HG03039 (cell line): Measurements from ENCODE around the gene EFEMP1.
"Not testable (repeated sequence)": the region's sequence is repeated elsewhere in the genome, so short reads cannot be mapped to it uniquely, and the experiment has no call there.

Experiments
- ATAC-seq: cut with Tn5 transposase; IDR thresholded peaks from one replicate; pipeline ENCODE4 v1.9.1; 2021; ENCODE audit warnings: mild to moderate bottlenecking, moderate library complexity; ENCODE audit not compliant: unreplicated experiment

The EFEMP1 gene

DNA sequence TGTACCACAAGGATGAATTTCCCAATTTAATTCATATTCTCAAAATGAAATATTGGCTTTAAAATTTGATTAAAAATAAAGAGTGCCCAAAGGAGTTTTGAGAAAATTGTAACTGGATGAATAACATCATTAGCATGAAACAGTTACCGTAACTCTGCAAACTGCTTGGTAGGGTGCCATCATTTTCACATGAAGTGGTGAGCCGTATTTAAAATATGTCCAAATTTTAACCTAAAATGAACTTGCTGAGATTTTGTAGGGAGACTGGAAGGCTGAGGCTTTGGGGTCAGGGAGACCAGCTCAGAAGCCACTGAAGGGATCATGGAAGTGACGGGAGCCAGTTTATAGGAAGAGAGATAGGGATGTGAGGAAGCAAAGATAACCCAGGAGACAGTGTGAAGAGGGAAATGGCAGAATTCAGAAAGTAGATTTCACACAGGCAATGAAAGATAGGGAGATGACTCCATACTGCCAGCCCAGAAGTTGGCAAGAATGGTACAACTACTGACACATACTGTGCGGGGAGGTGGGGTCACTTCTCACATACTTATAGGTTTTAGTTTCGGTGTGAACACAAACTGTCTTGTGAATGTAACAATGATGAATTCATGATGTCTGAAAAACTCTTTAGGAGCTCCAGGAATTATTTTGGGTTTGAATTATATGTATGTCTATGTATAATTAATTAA lies 53.8 kb downstream of the EFEMP1 start:
- no peak for ATAC-seq

DNA sequence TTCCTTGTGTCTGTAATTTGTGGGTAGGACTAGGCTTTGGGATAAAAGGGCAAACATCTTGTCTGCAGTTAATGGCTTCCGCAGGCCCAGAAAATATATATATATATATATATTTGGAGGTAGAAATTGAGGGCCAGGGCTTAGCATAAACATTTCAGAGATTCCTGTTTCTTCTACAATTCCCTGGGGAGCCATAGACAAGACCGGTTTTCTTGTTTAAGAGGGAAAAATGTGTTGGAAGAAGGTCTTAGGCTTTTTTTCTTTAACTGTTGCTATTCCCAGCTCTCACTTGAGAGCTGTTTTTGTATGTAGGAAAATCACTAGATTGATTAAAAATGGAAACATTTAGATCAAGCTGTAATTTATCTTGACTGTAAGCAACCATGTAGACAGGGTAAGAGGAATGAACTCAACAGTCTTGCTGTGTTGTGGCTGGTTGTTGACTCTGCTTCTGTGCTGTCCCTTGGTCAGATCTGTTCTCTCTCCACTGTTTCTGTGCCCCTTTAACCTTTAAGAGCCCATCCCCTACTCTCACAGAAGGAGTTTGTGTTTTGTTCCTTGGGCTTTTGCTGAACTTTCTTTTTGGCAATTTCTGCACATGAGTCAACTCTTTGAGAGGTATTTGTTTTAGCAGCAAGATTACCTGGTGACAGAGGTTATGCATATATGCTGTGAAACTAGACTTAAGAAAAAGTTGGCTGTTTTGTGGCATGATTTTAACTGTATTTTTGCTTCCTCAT lies 58.3 kb downstream of the EFEMP1 start:
- no peak for ATAC-seq

DNA sequence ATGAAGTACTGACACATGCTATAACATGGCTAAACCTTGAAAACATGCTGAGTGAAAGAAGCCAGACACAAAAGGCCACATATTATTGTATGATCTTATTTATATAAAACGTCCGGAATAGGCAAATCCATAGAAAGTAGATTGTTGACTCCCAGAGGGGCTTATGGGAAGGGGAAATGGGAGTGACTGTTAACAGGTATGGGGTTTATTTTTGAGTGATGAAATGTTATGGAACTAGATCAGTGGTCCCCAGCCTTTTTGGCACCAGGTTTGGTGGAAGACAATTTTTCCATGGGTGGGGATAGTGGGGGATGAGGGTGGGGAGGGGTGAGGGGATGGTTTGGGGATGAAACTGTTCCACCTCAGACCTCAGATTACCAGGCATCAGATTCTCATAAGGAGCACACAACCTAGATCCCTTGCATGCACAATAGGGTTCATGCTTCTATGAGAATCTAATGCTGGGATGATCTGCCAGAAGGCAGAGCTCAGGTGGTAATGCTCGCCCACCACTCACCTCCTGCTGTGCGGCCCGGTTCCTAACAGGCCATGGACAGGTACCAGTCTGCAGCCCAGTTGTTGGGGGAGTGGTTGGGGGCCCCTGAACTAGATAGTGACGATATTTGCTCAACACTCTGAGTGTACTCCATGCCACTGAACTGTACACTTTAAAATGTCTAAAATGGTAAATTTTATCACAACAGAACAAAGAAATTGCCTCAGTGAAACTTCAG lies 59.1 kb downstream of the EFEMP1 start:
- ATAC-seq = no peak

DNA sequence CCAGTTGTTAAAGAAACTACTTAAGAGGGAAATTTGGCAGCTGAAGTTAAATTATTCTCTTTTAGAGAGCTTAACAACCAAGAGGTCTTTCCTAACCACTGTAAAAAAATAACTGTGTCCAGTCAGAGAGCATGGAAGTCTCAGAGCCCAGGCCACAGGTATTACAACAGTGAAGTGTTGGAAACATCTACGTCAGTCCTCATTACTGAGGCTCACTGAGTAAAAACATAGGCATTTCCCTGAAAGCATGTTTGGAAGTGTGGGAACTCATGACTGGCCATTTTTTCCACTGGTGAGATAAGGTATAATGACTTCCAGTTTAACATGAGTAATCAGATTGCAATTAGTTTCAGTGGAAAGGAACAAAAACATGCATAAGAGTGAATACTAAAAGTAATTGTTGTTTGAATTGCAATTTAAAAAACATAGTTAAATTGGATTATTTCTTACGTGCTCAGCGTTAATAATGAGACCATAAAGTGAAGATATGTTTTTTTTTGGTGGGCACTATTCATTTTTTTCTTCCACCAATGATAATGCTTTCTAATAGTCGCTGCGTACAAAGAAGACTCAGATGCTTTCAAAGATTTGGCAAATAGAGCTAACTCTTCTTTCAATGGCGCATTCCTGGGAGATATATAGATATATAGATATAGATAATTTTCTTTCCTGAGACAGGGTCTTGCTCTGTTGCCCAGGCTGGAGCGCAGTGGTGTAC lies 60.8 kb downstream of the EFEMP1 start:
- no peak for ATAC-seq

DNA sequence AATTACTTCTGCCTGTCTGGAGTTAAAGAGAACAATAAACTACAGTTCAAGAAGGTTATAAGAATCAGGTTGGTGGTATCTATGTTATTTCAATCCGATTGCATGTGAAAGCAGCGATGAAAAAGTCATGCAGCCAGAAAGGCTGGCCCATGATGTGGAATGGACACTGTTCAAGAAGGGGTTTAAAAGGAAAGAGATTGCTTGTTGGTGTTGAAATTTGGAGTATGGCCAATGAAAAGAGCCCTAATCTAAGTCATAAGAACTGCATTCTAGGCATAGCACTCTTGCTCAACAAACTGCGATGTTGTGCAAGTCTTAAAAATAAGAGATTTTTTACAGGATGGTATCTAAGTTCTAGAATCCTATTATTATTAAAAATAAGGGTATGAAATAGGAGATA lies 61.3 kb downstream of the EFEMP1 start:
- ATAC-seq = no peak

DNA sequence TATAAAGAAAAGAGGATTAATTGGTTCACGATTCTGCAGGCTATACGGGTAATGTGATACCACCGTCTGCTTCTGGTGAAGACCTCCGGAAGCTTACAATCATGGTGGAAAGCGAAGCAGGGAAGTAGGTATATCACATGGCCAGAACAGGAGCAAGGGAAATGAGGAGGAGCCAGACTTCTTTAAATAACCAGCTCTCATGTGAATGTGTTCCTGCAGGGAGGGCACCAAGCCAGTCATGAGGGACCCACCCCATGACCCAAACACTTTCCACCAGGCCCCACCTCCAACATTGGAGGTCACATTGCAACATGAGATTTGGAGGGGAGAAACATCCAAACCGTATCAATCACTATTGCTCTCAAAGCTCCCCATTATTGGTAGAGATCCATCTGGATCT lies 61.8 kb downstream of the EFEMP1 start:
- ATAC-seq = no peak

DNA sequence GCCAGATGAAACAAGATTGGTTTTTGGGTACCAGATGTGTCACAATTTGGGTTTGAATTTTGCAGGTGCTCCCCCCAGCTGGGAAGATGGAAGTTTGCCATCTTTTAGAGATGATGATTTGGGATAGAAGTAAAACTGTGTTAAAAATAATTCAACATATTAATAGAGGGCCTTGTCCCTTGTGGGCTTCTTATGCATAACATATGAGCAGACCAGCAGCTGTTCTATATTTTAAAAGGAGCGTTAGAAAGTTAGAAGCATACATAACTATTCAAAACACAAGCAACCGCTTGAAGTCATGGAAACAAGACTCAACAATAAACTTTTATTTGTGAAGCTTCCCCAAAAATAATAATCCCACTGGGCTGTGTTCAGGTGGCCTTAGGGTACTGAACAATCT lies 62.8 kb downstream of the EFEMP1 start:
- no peak for ATAC-seq

DNA sequence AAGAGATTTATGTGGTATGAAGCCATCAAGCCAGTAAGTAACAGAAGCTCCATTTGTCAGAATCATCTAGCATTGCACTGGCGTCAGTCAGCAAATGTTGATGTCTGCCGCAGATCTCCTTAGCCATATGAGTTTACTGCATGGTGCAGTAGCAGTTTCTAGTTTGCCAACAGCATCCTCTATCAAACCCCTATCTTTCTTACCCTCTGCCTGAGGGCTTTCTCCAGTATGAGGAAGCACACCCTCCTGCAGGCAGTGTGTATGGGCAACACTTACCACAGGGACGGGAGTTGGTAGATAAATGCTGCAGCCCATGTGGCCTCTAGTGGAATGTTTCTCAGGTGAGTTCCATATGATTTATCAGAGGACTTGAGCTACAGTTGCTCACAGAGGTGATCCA lies 63.7 kb downstream of the EFEMP1 start:
- ATAC-seq = no peak

DNA sequence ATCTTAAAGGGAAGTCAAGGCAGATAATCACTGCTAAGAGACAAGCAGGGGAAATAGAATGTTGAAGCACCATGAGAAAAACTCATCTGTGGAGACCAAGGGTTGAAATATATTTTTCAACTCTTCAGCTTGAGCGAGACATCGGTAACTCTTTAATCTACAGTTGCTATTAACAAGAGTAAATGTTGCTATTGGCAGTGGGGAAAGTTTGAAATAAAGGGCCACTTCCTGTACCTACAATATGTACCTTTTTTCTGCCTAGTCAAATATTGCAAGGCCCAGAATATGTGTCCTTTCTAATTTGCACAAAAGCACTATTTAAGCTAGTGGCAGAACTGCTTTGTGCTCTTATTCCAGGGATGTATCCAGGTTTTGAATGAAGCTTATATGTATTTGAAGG lies 65.8 kb downstream of the EFEMP1 start:
- no peak for ATAC-seq

DNA sequence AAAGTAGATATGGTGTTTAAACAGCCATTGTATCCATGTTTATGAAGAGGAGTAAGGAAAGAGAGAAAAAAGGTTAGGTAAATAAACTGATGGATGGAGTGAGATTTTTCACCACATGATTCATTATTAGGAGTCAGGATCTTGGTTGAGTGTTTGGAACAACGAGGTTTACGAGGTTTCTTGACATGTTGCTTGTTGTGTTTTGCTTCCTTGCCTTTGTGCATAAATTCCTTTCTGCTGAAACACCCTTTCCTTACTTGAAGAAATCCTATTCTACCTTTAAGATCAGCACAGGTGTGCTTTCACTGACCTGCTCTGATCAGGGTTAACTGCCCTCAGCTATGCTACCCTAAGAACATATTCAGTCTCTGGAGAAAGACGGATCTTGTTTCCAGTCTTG lies 66.6 kb downstream of the EFEMP1 start:
- ATAC-seq = no peak

DNA sequence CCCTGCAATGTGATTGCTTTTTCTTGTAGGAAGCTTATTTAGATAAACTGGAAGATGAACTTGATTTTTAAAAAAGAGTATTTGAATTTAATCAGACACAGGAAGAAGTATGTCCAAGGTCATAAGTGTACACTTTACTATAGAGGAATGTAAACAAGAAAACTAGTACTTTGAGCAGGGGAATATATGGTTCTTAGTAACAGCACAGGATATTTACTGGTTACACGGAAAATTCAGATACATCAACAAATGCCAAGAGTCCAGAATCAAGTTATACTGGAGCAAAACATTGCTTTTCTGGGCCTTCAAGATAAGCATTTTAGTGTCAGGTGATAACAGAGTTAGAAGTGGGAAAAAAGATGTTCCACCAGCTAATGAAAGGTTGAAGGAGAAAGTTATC lies 75.5 kb downstream of the EFEMP1 start:
- ATAC-seq = no peak

DNA sequence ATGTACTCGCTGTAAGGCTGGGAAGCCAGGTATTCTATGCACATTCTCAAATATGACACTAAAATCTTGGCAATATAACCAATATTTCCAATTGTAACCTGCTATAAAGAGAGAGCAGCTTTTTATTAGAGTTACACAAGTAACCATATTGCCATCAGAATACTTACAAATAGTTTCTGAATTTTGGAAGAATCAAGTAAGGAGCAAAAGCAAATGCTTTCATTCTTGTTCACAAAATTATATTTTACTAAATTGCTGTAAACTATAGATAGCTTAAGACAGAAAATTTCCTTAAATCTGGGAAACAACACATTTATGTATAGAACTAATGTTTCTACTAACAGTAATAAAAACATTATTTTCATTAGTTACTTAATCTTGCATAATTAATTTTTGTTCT lies 77.2 kb downstream of the EFEMP1 start:
- no peak for ATAC-seq

DNA sequence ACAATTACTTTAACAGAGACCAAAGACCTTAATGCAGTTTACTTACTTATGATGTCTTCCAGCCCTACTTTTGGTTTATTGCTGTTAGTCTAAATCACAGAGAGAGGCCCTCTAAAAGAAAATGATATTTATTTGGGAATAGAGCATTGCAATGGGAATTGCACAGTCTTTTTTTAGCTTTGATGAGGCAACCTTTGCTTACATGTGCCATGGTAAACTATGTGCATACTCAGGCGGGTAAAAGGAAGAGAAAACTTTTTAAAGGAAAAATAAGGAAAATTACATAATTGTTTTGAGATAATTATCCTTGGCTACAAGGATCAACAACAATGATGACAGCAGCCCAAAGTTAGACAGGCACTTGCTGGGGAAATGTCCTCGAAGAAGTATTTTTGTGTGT lies 78.6 kb downstream of the EFEMP1 start:
- no peak for ATAC-seq

DNA sequence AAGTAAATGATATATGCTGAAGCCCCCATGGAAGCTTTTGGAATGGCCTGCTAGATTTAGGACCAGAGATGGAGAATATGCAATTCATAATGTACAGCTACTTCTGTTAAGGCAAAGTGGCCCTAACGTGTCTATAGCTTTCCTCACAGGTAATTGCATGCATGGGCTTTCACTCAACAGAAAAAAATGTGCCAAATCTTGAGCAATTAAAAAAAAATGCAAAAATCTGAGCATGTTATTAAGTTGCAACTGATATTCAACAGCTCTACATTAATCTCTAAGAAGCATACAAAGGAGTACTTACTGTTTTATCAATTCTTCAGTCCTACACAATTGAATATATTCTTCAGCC lies 79.6 kb downstream of the EFEMP1 start:
- no peak for ATAC-seq

DNA sequence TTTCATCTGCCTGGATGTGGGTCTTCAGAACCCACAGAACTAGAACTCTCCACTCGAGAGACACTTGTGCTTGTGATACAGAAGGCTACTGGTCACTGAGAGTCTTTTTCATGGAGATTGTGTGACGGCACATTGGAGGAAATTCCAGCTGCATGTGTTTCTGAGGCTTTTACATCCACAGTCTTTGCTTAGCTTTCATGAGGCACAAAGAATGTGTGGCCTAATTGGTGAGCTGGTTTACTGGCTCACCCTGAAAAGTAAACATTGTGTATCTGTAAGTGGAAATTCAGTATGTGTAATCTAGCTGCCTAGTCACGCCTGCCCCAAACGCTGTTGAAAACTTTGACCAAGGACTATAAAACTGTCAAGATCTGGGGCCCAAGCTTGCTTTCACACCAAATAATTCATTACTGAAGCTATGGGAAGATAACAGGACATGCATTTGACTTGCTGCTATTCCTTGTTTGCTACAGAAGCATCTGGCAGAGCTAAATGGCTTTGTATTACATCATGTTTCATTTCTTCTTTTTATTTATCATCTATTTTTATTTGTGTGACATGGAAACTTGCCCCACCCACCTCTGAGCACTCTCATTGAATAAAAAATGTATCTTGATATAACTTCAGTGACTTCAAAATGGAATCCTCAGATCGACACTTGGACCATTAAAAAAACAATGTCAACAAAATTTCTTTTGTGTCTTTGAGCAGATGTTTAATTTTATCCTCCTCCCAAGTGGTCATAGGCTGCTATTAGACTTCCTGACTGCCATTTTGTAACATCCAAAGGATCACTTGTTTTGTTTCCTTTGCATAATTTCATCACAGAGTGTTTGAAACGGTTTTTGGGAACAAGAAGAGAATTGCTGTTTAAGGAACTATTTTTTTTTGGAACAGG lies 80.2 kb downstream of the EFEMP1 start:
- ATAC-seq = no peak

DNA sequence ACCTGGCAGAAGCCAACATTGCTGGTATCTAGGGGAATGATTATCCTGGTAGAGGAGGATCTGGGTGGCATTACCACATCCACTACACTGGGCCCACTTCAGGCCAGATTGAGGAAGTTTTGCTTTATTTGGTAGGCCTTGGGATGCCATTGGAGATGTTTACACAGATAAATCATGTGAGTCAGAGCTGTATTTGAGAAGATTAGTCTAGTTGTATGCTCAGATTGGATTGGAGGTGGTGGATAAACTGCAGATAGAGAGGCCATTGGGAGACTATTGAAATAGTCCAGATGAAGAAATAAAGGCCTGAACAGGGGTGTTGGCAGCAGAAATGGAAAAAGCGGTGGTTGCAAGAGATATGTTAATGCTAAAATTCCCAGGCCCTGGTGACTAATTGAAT lies 81.5 kb downstream of the EFEMP1 start:
- no peak for ATAC-seq

DNA sequence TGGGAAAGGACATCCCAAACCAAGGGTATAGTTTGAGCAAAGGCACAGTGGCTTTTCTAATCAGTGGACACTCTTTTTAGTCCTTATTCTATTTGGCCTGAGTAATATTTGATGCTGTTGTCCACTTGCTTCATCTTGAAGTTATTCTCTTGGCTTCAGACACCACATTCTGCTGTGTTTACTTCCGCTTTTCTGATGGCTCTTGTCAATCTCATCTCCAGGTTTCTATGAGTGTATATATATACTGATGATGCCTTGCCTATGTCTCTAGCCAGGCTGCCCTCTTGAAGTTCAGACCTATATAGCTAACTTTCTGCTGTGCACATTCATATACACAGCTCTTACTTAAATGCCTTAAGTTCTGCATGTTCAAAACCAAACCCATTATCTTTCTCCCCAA lies 83.1 kb downstream of the EFEMP1 start:
- no peak for ATAC-seq

DNA sequence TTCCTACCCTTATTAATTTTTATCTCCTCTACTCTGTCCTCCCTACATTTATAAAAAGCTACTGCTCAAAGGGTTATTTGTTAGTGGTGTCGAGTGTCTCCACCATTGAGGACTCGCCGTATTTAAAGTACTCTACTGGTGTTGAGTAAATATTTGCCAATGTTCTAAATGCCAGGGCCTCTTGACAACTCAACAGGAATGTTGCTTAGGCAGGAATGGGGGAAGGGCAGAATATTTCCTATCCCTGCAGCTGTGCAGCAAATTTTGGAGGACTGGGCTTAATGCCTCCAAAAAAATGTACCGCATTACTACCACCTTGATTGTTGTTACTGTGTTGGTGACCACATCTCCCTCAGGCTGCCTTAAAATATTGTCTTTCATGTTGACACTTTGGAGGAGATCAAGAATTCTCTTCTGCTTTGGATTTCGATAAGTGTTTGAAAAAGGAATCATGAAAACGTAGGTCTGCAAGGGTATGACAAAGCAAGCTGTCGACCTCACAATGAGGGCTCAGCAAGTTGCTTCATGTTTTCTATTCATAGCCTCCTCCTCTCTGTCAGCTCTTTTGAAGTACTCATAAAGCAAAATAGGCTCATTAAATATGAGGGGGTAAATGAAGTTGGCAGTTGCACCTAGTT lies 84.3 kb downstream of the EFEMP1 start:
- no peak for ATAC-seq

DNA sequence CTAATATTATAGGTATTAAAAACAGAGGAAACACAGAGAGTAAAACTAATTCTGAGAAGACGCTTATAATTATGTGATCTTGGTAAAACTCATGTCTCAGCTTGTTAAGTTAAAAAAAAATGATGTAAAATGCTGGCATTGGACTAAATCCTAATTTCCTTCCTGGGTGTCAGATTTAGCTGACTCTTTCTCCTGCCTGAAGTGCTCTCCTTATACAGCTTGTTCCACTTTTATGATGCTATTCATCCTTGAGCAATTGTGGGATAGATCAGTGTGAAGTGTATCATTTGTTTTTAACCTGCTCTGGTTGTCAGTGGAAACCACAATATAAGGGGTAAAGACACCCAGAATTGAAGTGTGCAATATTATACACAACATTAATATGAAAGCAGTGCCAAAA lies 84.9 kb downstream of the EFEMP1 start:
- no peak for ATAC-seq

DNA sequence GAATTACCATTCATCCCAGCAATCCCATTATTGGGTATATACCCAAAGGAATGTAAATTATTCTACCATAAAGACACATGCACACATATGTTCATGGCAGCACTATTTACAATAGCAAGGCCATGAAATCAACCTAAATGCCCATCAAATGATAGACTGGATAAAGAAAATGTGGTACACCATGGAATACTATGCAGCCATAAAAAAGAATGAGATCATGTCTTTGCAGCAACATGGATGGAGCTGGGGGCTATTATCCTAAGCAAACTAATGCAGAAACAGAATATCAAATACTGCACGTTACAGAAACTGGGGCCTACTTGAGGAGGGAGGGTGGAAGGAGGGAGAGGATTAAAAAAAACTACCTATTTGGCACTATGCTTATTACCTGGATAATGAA lies 85.5 kb downstream of the EFEMP1 start:
- ATAC-seq = not testable (repeated sequence)
